ENCODE results near the gene SELENON.

- TF ChIP-seq CTCF (IDR thresholded peaks at IDR 0.05 in 4 of 5, conservative IDR thresholded peaks at IDR 0.05 in 1 of 5): no peak
- TF ChIP-seq POLR2A (IDR thresholded peaks at IDR 0.05): no peak
These were observed 54.6 kb downstream of the SELENON start for GRCh38 chr1:25854554-25854953.

All from gastrocnemius medialis (tissue), 4 donors.